ENCODE data around the gene MYO9A.

The MYO9A gene

GRCh38 chr15:72044956-72045355 lies 73.0 kb downstream of the MYO9A start:
- no peak for DNase-seq (ENCODE audit: low read depth in 1 of 2, low spot score in 1 of 2)
- no peak for TF ChIP-seq SPI1 (IDR thresholded peaks at IDR 0.05; ENCODE audit: borderline replicate concordance, low read depth)
- no peak overlapping the region for H3K4me3 ChIP-seq (replicated peaks; ENCODE audit: insufficient read depth, low read length)
- H3K27me3 ChIP-seq (ENCODE audit: insufficient read depth, poor library complexity, severe bottlenecking) = no peaks in the 10 kb centered on the region
- no peak overlapping the region for H3K27ac ChIP-seq (replicated peaks)

- DNase-seq (ENCODE audit: low read depth in 1 of 2, low spot score in 1 of 2) = no peak
- no peaks in the 10 kb centered on the region for H3K27me3 ChIP-seq (ENCODE audit: insufficient read depth, poor library complexity, severe bottlenecking)
- no peak overlapping the region for H3K4me3 ChIP-seq (replicated peaks; ENCODE audit: insufficient read depth, low read length)
- TF ChIP-seq SPI1 (IDR thresholded peaks at IDR 0.05; ENCODE audit: borderline replicate concordance, low read depth) (no peak), CTCF (IDR thresholded peaks at IDR 0.05; ENCODE audit: insufficient read depth, low read length) (no peak), GABPA (IDR thresholded peaks at IDR 0.05; ENCODE audit: low read depth) (no peak), POLR2AphosphoS5 (IDR thresholded peaks at IDR 0.05; ENCODE audit: low read depth) (no peak), REST (IDR thresholded peaks at IDR 0.05; ENCODE audit: insufficient replicate concordance, low read depth) (no peak)
- no peak overlapping the region for H3K27ac ChIP-seq (replicated peaks)
These were observed 75.1 kb downstream of the MYO9A start for GRCh38 chr15:72042865-72043264.

- Histone ChIP-seq H3K4me3 (replicated peaks; ENCODE audit: insufficient read depth, low read length) (no peak overlapping the region), H3K27me3 (ENCODE audit: insufficient read depth, poor library complexity, severe bottlenecking) (no peaks in the 10 kb centered on the region), H3K27ac (replicated peaks) (no peak overlapping the region)
- no peak for TF ChIP-seq GABPA (IDR thresholded peaks at IDR 0.05; ENCODE audit: low read depth)
- TF ChIP-seq REST (IDR thresholded peaks at IDR 0.05; ENCODE audit: insufficient replicate concordance, low read depth) = no peak
- no peak for TF ChIP-seq POLR2AphosphoS5 (IDR thresholded peaks at IDR 0.05; ENCODE audit: low read depth)
- no peak for TF ChIP-seq CTCF (IDR thresholded peaks at IDR 0.05; ENCODE audit: insufficient read depth, low read length)
- no peak for TF ChIP-seq SPI1 (IDR thresholded peaks at IDR 0.05; ENCODE audit: borderline replicate concordance, low read depth)
- no peak for DNase-seq (ENCODE audit: low read depth in 1 of 2, low spot score in 1 of 2)
These were observed 75.9 kb downstream of the MYO9A start for GRCh38 chr15:72042054-72042453.

- DNase-seq (ENCODE audit: low read depth in 1 of 2, low spot score in 1 of 2) = no peak
- H3K27me3 ChIP-seq (ENCODE audit: insufficient read depth, poor library complexity, severe bottlenecking) = no peaks in the 10 kb centered on the region
- TF ChIP-seq GABPA (IDR thresholded peaks at IDR 0.05; ENCODE audit: low read depth) (no peak), CTCF (IDR thresholded peaks at IDR 0.05; ENCODE audit: insufficient read depth, low read length) (no peak), SPI1 (IDR thresholded peaks at IDR 0.05; ENCODE audit: borderline replicate concordance, low read depth) (no peak), REST (IDR thresholded peaks at IDR 0.05; ENCODE audit: insufficient replicate concordance, low read depth) (no peak), POLR2AphosphoS5 (IDR thresholded peaks at IDR 0.05; ENCODE audit: low read depth) (no peak)
- no peak overlapping the region for H3K4me3 ChIP-seq (replicated peaks; ENCODE audit: insufficient read depth, low read length)
- no peak overlapping the region for H3K27ac ChIP-seq (replicated peaks)
These were observed 80.6 kb downstream of the MYO9A start for GRCh38 chr15:72037321-72037720.
